AG09309 (cell line): ENCODE results near the gene E4F1.
"Not testable (repeated sequence)": the region's sequence is repeated elsewhere in the genome, so short reads cannot be mapped to it uniquely, and the experiment has no call there.

ENCODE experiments used
- DNase-seq: peaks from one replicate; pipeline ENCODE4 v3.0.0-alpha.2; 2010; ENCODE audit warnings: low read depth
- H3K4me3 ChIP-seq: 2 replicates; pipeline ENCODE4 v1.5.1; 2011; ENCODE audit warnings: mild to moderate bottlenecking, low read depth, low read length, moderate library complexity; ENCODE audit not compliant: control insufficient read depth
- TF ChIP-seq, protein P1 (sequence below): IDR thresholded peaks from 2 replicates; pipeline ENCODE4 v1.5.1; 2011; ENCODE audit warnings: mild to moderate bottlenecking, low read depth, low read length, inconsistent platforms; ENCODE audit not compliant: insufficient read depth, control insufficient read depth; ENCODE audit errors: missing control alignments

The E4F1 gene

DNA sequence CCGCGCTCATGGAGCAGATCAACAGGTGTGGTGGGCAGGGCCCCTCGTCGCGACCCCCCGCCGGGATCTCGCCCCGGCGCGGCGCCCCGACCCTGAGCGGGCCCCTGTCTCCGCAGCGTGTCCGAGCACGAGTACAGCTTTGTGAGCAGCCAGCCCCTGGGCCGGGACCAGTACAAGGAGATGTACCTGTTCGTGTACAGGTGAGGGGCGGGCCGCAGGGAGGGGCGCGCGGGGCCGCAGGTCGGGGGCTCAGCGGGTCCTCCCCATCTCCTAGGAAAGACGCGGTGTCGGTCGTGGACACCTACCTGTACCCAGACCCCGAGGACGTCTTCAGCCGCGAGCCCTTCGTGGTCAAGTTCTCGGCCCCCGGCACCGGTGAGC, 13.7 kb downstream of the E4F1 start:
- TF ChIP-seq, protein P1, sequence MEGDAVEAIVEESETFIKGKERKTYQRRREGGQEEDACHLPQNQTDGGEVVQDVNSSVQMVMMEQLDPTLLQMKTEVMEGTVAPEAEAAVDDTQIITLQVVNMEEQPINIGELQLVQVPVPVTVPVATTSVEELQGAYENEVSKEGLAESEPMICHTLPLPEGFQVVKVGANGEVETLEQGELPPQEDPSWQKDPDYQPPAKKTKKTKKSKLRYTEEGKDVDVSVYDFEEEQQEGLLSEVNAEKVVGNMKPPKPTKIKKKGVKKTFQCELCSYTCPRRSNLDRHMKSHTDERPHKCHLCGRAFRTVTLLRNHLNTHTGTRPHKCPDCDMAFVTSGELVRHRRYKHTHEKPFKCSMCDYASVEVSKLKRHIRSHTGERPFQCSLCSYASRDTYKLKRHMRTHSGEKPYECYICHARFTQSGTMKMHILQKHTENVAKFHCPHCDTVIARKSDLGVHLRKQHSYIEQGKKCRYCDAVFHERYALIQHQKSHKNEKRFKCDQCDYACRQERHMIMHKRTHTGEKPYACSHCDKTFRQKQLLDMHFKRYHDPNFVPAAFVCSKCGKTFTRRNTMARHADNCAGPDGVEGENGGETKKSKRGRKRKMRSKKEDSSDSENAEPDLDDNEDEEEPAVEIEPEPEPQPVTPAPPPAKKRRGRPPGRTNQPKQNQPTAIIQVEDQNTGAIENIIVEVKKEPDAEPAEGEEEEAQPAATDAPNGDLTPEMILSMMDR, result no peak
- DNase-seq, result no peak
- H3K4me3 ChIP-seq, result peak overlapping the region; percentile 10

- H3K4me3 ChIP-seq, result no peak overlapping the region
- TF ChIP-seq, protein P1, result no peak
- DNase-seq, result no peak
Measured at GRCh38 chr16:2237493-2238149, 14.2 kb downstream of the E4F1 start.

DNA sequence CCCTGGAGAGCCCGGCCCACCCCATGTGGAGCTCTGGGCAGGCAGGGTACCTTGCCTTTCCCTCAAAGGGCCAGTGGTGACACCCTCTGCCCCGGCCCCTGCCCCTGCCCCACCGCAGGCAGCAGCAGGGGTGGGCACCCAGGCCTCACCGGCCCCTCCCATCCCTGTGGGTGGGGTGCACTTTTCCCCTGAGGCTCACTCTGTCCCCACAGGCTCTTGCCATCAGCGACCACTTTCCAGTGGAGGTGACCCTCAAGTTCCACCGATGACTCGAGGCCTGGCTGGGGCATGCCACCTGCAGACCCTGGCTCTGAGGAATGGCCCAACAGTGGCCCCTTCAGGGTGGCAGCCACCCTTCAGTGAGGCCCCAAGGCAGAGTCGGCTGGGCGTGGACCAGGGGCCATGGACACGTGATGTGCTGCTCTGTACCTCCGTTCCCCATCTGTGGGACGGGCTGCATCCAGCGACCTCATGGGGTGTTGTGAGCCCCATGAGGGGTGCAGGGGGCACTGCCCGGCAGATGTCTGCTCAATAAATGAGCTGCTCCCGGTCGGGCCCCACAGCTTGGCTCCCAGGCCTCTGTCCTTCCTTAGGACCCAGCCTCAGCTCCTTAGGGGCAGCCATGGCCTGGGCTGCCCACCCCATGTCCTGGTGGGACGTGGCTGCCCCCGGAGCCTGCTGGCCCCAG, 14.9 kb downstream of the E4F1 start:
- TF ChIP-seq, protein P1, result no peak
- DNase-seq, result no peak
- H3K4me3 ChIP-seq, result no peak overlapping the region

DNA sequence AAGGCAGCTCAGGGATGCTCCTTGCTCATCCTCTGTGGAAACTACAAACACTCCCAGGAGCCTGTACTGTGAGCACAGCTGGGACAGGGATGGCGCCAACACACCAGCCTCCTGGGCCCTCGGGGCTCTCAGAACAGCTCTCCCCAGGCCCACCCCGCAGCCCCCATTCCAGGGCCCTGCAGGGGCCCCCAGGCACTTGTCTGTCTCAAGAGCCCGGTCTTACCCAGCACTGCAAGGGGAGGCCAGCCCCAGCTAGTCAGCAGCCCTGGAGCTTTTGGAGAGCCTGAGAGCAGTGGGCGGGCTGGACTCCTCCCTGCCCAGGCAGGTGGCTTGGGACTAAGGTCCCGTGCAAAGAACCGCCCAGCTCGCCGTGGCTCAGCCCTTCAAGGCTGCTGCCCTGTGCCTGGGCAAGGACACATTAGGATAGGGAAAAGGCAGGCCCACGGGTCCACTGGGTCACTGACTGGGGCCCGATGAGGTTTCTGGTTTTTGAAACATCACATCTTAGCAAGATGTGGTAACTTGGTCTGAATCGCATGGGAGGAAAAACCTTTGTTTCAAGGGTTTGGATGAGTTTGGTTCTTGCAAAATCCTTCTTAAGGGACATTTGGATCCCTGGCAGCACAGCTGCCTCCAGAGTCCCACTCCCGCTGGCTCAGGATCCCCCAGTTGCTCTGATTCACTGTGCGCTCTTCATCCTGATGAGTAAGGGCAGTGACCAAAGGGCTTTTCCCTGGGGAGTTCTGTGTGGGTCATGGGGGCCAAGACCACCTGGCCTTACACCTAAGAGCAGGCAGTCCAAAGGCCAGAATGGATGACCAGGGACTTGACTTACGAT, 15.7 kb downstream of the E4F1 start:
- no peak for DNase-seq
- TF ChIP-seq, protein P1, result no peak
- no peak overlapping the region for H3K4me3 ChIP-seq

DNA sequence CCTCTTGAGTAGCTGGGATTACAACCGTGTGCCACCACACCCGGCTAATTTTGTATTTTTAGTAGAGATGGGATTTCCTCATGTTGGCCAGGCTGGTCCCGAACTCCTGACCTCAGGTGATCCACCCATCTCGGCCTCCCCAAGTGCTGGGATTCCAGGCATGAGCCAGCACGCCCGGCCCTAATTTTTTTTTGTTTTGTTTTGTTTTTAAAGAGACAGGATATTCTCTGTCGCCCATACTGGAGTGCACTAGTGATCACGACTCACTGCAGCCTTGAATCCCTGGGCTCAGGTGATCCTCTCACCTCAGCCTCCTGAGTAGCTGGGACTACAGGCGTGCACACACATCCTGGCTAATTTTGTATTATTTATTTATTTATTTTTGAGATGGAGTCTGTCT, 16.9 kb downstream of the E4F1 start:
- not testable (repeated sequence) for DNase-seq, H3K4me3 ChIP-seq

DNA sequence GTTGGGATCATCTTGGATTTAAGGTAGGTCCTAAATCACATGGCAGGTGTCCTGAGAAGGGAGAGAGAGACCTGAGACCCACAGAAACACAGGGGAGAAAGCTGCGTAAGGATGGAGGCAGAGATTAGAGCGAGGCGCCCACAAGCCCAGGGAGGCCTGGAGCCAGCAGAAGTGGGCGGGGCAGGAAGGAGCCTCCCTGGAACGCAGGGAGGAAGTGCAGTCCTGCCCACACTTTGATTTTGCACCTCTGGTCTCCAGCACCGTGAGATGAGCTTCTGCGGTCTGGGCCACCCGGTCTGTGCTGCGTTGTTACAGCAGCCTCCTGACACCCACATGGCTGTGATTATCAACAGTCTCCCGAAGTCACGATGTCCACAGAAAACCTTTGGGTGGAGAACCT, 19.2 kb downstream of the E4F1 start:
- no peak for DNase-seq
- TF ChIP-seq, protein P1, result no peak
- H3K4me3 ChIP-seq, result no peak overlapping the region

DNA sequence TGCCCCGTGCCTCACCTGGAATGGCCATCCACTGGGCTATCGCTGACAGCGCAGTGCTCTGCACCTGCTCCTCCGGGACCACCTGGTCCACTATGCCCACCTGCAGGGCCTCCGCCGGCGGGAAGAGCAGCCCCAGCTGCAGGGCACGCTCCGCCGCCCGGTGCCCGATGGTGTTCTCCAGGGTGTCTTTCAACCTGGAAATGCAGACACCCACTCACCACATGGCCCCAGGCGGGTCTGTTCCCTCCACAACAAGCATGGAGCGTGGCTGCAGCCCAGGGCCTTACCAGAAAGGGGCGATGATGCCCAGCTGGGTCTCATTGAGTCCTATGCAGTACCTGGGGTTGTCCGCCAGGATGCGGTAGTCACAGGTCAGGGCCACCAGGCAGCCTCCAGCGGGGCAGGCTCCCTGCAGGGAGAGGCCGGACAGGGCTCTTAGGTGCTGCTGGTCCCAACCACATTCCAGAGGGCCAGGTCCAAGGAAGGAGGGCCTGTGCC, 19.7 kb downstream of the E4F1 start:
- H3K4me3 ChIP-seq, result no peak overlapping the region
- DNase-seq, result no peak
- TF ChIP-seq, protein P1, result no peak
